ENCODE data around the gene CADPS. TPM values are rescaled to one million over a fixed set of nuclear protein-coding genes. Genes with fewer than 3 reads are reported as not detected.

The CADPS gene
- total RNA-seq, 1 donor from 2014 or later, result 270 TPM

DNA sequence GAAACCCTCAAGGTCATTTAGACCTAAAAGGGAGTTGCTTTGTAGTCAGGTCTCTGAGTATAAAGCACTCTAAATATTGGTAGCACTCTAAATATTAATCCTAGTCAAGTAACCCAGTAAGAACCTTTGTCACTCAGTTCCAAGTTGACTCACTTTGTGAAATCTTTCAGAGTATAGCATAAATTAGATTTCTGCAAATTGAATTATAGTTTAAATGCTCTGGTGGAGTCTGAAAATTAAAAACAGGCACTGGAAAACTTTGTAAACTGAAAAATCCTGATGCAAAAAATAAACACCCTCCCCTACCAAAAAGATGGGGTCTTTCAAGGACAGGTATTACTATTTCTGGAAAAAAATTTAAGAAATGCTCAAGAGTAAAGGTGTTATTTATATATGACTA, 305.6 kb downstream of the CADPS start:
- DNase-seq (ENCODE audit: low spot score in 2 of 2), result no peak
- FAIRE-seq, result no peak

DNA sequence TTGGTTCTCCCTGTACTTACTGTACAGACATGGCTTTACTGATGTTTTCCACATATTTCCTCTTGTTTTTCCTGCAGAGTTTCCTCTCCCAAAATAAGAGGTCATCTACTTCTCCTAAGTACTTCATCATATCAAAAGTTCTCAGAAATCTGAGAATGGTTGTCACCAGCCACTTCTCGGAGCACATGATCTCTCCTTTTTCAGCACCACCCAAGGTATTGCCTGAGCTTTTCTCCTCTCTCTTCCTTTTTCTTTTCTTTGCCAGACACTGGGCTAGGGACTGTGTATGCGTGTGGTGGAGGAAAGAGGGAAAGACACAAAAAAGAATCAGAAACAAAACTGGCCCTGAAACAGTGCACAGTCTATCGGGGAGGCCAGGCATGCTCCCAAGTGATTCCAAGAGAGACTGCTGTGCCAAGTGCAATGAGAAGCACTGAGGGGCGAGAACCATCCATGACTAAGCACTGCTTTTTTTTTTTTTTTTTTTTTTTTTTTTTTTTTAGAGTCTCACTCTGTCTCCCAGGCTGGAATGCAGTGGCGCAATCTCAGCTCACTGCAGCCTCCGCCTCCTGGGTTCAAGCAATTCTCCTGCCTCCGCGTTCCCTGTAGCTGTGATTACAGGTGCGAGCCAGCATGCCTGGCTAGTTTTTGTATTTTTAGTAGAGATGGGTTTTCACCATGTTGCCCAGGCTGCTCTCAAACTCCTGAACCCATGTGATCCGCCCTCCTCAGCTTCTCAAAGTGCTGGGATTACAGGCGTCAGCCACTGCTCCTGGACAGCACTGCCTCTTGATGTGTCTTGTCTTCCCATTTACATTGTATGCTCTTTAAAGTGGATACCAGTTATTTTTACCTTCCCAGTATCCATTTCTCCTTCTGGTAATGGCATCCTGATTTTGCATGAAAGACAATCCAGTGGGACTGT, 307.9 kb downstream of the CADPS start:
- no peak for FAIRE-seq
- peak in 1 of 2 donors; percentile 15 for DNase-seq (ENCODE audit: low spot score in 2 of 2)

DNA sequence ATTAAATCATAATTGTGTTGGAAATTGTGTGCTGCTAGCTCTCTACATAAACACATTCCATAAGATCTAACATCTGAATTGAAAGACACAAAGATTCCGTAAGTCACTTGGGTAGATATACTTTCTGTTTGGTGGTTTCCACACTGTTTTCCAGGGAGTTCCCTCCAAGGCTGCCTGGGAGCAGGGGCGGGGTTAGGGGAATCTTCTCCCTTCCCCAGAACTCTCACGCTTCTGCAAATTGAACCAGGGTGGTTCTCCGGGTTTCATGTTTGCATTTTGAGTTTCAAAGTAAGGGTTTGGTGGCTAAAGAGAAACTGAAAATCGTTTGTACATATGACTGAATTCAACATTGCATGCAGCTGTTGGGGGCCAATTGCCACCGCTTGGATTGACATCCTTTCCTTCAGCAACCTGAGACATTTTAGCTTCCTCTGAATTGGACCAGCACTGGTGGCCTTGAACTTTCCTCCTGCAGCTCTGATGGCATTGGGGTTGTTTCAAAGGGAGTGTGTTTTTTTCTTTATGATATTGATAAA, 309.1 kb downstream of the CADPS start:
- FAIRE-seq (no peak), DNase-seq (ENCODE audit: low spot score in 2 of 2) (no peak)

DNA sequence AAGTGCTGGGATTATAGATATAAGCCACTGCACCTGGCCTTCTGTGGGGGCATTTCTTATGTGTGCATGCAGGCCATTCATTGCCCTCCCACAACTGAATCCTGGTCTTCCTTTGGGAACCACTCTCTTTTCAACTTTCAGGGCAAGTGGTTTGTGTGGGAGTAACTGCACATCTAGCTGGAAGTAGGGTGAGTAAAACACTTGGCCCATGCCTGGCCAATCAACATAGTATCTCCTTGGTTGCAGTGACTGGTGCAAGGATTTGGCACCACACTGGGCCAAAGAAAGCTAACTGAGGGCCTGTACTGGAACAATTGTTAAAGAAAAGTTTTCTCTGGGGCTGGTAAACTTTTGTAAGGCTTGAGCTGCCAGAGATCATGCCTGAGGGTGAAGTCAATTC, 312.6 kb downstream of the CADPS start:
- DNase-seq (ENCODE audit: low spot score in 2 of 2) (no peak), FAIRE-seq (no peak)

DNA sequence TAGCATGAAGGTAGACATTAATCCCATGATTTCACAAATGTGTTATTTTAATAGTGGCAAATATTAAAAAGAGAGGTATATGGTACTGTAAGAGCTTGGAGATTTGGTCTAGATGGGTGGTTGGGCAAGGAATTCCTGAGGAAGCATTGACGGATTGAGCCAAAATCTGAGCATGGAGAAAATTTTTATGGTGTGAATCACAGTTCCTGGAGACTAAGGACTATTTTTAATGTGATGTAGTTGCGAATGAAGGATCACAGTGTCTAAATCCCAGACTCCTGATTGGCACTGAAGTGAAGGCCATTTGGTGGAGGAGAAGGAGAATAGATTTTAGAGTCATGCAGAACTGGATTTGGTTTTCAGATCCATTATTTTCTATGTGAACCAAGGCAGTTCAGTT, 313.2 kb downstream of the CADPS start:
- no peak for FAIRE-seq

DNA sequence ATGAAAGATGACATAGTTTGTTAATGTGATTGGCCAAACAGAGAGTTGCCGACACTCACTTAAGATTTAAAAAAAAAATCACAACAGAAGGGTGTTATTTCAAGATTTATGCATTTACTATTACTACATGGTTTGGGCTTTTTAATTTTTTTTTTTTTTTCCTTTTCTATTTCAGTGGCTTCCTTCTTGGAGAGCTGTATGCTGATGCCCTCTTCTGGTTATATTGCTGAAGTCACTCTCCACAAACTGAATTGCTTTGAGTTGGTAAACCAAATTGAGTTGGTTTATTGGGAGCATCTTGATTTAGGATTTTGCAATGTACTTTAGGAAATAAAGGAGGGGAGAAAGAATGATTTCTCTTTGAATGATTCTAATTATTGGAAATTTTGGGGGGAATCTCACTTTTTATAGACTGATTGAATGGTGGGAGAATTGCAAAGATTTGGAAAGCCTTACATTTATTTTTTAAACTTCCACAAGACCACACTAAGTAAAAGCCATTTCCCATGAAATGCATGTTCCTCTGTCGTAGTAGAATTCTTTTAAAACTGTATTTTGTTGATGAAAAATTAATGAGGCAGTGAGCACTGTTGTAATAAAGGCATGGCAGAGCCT, 315.3 kb downstream of the CADPS start:
- DNase-seq (ENCODE audit: low spot score in 2 of 2) (no peak), FAIRE-seq (no peak)

More for the DNA sequence above, 313.2 kb downstream of the CADPS start:
- DNase-seq (ENCODE audit: low spot score in 2 of 2), result no peak

DNA sequence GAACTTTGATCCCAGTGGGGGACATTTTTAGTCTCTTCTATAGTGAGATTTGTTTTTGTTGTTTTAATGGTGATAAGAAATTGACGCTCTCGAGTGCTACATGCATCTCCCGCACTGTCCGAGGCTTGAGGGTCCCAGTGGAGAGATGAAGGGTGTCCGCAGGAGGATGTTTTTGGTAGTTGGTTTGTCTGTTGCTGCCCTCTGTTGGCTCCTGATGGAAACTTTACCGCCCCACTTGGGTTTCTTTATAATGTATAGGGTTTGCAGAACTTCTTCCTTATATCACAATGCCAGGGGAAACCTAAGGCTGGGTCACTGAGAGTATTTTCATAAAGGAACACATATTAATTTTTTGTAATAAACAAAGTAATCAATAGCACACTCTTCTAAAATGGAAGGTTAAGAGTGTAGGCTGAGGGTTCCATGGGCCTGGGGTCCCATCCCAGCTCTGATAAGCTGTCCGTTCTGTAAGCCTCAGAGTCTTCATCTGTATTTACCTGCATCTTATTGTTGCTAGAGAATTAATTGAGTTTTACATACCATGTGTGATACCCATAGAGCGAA, 316.6 kb downstream of the CADPS start:
- DNase-seq (ENCODE audit: low spot score in 2 of 2) (no peak), FAIRE-seq (no peak)

DNA sequence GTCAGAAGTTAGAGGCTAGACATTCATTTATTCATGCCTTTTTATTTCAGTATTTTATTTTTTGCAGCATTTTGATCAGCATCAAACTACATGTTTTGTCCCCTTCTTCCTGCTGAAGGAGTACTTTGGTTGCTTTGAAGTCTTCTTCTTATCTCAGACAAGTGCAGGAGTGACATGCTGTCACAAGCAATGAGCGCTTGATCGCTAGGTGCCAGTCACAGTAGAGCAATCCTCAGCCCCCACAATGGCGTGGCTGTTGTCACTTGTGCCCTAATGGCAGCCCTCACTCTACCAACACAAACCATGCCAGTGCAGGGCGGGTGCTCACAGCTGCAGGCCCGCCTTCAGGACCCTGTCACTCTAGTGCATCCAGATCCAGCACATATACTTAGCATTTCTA, 317.2 kb downstream of the CADPS start:
- DNase-seq (ENCODE audit: low spot score in 2 of 2) (no peak), FAIRE-seq (no peak)

DNA sequence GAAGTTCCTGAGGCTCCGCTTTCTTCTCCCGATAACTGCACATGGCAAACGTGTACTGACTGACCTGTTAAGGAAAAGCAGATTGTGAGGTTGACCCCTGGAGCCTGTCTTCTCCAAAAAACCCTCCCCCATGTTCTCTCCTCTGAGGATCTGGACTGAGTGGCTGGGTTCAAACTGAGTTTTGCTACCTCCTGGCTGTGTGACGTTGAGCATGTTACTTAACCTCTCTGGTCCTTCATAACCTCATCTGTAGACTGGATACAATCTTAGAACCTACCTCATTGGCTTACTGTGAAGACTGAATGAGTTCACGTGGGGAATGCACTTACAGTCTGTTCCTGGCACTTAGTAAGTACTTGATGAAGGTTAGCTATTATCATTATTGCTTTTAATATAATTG, 317.8 kb downstream of the CADPS start:
- DNase-seq (ENCODE audit: low spot score in 2 of 2), result no peak
- no peak for FAIRE-seq

DNA sequence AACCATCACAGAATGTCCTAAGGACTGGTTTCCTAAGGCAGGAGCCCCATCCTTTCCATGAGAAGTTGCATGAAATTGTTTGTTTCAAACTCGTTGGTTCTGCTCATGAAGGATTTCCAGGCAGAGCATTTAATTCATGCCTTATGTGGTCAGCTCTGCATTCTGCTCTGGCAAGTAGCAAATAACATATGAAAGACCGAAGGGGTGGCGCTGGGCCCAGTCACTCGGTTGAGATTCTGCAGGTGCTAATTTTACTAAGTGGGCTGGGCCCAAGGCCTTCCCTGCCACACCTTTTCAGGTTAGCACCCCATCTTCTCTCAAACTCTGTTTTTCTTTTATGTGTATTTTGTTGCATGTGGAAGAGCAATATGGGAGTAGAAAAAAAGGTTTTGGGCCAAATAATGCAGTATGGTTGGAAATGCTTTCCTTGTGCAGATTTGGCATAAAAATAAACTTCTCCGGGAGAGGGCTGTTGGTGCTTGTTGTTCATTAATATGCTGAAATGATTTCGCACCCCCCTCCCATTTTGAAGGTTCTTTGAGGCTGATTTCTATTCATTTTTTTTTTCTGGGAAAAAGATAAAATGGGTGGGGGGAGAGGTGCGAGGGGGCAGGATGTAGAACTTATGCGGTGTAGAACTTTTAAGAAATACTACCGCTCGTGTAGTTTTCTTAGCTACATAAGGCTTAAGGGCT, 318.9 kb downstream of the CADPS start:
- no peak for DNase-seq (ENCODE audit: low spot score in 2 of 2)
- FAIRE-seq, result no peak

DNA sequence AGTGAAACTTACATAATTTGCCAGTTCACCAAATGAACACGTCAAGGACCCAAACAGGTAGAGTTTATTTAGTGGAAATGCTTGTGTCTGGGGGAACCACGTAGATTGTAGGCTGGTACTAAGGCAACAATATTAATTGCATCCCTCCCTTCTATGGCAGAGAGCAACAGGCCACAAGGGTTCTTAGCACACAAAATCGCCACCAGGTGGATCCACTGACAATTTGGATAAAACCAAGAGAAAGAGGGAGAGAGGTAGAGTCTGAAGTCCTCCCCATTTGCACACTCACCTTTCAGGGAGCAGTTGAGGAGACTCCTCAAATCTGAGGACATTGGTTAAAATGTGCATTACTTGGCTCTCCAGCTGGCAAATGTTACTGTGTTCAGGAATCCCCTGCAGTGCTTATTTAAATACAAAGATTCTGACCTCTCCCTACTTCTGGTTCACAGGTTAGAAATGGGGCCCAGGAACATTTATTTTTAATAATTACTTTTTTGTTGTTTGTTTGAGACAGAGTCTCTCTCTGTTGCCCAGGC, 320.9 kb downstream of the CADPS start:
- DNase-seq (ENCODE audit: low spot score in 2 of 2), result no peak
- FAIRE-seq, result no peak

DNA sequence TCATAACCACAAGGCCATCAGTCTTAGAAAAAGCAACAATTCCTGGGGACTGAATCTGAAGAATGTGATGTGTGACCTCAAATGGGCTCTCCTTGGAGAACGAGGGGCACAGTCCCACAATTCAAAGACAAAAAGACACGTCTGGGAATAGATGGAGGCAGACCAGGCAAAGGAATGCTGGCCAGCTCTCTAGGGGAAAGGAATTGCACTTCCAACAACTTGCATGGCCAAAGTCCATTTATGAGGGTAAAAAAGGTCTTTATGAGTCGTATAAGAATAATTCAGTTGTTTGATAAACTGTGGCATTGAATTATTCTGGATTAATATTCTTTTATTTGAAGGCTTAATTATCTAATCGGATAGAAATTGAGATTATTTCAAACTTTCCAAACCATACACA, 321.4 kb downstream of the CADPS start:
- DNase-seq (ENCODE audit: low spot score in 2 of 2) (no peak), FAIRE-seq (no peak)

DNA sequence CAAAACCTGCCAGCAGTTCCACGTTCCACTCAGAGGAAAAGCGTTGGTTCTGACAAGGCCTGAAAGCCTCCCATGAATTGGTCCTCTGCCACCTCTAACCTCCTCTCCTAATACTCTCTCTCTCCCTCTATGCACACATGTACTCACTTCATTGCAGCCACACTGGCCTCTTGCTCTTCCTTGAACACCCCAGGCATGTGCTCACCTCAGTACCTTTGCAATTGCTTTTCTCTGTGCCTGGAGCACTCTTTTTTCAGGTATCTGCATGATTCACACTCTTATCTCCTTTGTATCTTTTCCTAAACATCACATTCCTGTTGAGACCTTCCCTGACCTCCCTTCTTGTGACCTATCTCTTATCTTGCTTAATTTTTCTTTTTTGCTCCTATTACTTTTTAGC, 323.7 kb downstream of the CADPS start:
- no peak for DNase-seq (ENCODE audit: low spot score in 2 of 2)
- no peak for FAIRE-seq

DNA sequence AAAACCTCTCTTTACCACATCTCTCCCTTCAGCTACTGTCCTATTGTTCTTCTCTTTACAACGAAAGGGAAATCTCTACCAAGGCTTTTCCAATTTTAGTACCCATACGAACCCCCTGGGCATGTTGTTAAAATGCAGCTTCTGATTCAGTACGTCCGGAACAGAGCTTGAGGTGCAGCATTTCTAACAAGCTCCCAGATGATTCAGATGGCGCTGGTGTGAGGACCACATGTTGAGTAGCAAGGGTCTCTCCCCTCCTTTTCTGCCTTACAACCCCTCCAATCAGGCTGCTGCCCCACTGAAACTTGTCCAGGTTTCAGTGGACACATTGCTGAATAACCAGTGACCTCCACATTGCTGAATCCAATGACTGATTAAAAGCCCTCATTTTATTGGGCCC, 324.8 kb downstream of the CADPS start:
- FAIRE-seq (no peak), DNase-seq (ENCODE audit: low spot score in 2 of 2) (no peak)

DNA sequence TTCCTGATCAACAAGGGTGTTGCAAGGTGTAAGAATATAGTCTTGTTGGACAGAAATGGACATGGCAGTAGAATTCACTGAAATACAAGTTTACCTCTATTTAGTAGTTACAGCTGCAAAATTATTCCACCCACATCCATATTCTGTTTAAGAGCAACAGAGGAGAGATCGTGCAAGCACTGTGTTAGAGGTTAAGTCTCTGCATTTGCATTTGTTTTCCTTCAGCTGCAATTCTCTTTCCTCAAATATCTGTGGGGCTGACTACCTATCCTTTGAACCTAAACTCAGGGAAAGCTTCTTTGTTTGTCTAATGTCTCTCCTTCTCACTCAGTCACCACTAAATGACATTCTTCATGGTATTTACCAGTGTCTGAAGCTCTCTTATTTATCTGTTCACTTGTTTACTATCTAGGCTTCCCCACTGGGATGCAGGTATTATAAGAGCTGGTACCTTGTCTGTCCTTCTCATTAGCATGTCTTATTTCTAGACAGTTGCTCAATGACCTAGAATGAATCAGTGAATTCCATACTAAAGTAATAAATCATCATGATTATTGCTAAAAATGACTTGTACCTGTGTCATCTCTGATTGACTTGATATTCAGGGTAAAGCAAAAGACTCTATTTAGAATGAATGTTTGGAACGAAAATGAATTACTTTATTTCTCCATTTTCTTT, 326.5 kb downstream of the CADPS start:
- DNase-seq (ENCODE audit: low spot score in 2 of 2) (no peak), FAIRE-seq (no peak)

DNA sequence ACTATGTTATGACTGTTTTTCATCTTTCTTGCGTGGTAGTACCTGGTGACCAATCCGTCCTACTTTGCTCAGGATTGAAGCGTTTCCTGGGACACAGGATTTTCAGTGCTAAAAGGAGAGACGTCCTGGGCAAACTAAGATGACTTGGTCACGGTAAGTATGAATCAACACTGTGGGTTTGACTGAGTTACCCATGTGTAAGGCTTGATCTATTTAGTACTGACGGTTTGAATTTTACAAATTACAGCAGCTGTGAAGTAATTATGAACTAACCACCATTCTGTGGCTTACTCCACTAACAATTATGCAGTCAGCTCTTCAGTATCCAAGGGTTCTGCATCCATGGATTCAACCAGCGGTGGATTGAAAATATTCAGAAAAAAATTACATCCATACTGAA, 328.9 kb downstream of the CADPS start:
- DNase-seq (ENCODE audit: low spot score in 2 of 2), result no peak
- no peak for FAIRE-seq

DNA sequence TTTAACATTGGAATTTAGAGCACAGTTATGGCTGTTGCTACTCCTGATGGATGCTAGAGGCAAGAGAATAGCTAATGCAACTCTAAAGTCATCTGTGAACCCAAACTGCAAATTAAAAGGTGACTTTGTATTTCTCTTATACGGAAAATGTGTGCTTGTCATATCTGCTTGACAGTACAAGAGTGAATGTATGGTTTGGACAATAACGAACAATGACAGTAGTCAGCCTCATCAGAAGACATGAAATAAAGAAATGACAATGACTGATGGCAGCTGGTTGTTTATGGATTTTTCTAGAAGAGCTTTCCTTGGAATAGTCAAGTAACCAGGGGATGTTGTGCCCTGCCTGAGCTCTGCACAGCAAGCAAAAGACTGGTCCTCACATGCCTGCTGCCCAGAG, 333.0 kb downstream of the CADPS start:
- no peak for FAIRE-seq
- DNase-seq (ENCODE audit: low spot score in 2 of 2), result no peak

DNA sequence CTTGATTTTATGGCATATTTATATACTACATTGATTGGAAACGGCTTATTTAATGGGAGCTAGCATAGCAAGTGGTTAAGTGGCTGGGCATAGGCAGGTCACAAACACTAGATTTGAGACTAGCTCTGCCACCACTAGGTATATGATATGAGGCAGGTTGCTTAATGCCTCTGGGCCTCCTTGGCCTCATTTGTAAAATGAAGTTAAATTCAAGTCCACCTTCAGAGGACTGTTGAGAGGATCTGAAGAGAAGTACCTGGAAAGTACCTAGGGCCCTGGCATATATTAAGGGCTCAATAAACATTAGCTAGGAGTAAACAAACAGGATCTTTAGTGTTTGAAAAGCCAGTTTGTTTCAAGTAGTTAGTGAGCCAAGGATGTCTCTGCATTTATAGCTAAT, 335.5 kb downstream of the CADPS start:
- no peak for DNase-seq (ENCODE audit: low spot score in 2 of 2)
- no peak for FAIRE-seq

DNA sequence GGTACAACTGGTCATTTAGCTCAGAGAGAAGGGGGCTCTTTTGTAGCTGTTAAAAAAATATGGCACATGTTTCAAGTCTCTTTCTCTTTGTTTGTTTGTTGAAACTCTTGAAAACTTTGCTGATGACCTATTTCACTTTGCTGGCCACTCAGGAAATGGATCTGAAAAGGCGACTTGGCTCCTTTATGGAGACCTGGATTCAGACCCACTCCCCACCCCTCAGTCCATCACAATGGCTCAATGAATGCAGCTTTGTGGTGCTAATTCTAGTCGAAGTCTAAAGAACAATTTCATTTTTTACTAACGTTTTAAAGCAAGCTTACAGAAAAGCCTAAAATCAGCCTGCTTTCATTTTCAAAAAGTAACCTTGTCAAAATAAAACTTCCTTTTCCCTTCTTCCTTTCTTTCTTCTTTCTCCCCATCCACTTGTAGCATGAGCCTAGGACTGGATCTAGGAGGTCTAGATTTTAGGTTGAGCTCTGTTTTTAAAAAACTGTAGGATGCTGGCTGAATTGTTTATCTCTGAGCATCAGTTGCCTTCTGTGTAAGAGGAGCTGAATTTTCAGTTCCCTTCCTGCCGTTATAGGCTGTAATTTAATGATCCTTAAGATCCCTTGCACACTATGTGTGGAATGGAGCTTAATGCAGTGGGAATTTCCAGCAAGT, 336.4 kb downstream of the CADPS start:
- no peak for DNase-seq (ENCODE audit: low spot score in 2 of 2)
- FAIRE-seq, result no peak

DNA sequence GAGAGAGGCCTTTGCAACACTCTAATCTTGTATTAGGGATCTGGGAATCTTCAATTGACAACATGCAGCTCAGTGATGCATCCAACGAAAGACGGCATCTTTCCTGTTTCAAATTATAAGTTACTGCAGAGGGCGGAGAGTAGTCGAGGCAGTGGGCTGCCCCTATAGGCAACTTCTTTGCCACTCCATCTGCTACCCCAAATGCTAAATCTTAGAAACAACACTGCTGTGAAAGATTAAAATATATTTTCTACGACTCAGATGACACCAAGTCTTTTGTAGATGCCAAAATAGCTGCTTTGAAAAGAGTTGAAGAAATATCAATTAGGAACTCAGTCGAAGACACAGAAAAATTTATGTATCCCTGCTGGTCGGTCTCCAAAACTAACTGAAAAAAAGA, 340.9 kb downstream of the CADPS start:
- no peak for DNase-seq (ENCODE audit: low spot score in 2 of 2)
- FAIRE-seq, result no peak
